GM23338 (cell line): ENCODE results near the gene AIG1. TPM values are rescaled to one million over a fixed set of nuclear protein-coding genes. Genes with fewer than 3 reads are reported as not detected.

Source experiments
- ATAC-seq: fragments of 200-7000 bp; cut with Tn5 transposase; 3 replicates; pipeline ENCODE4 v1.9.1; 2020
- DNase-seq: peaks from one replicate; pipeline ENCODE4 v3.0.0-alpha.2; 2015; ENCODE audit warnings: low spot score
- H2AFZ ChIP-seq: fragments of 200-600 bp; sonication (generic); 2 replicates; pipeline ENCODE4 v1.8.0; 2016; ENCODE audit warnings: antibody characterized with exemption, mild to moderate bottlenecking, moderate library complexity
- H3F3A ChIP-seq: fragments of 200-600 bp; sonication (generic); replicated peaks from 2 replicates; pipeline ENCODE4 v1.8.0; 2017; ENCODE audit warnings: antibody characterized with exemption, mixed run types, low read depth
- H3K27ac ChIP-seq: fragments of 200-600 bp; sonication (generic); 2 replicates; pipeline ENCODE4 v1.6.1; 2016; ENCODE audit warnings: low read depth
- H3K27me3 ChIP-seq: fragments of 200-600 bp; sonication (generic); 2 replicates; pipeline ENCODE4 v1.8.0; 2016; ENCODE audit warnings: mild to moderate bottlenecking, mixed run types, moderate library complexity; ENCODE audit not compliant: insufficient read depth
- H3K36me3 ChIP-seq: fragments of 200-600 bp; sonication (generic); 2 replicates; pipeline ENCODE4 v1.8.0; 2016; ENCODE audit warnings: mild to moderate bottlenecking; ENCODE audit not compliant: insufficient read depth
- H3K4me1 ChIP-seq: fragments of 200-600 bp; sonication (generic); 2 replicates; pipeline ENCODE4 v1.8.0; 2016; ENCODE audit warnings: mild to moderate bottlenecking, moderate library complexity; ENCODE audit not compliant: insufficient read depth
- H3K4me2 ChIP-seq: fragments of 200-600 bp; sonication (generic); 2 replicates; pipeline ENCODE4 v1.7.1; 2017; ENCODE audit warnings: mixed run types
- H3K4me3 ChIP-seq: fragments of 200-600 bp; sonication (generic); 2 replicates; pipeline ENCODE4 v1.6.1; 2016; ENCODE audit warnings: mixed run types
- H3K79me2 ChIP-seq: fragments of 200-600 bp; sonication (generic); replicated peaks from 2 replicates; pipeline ENCODE4 v1.8.0; 2017; ENCODE audit warnings: mild to moderate bottlenecking; ENCODE audit not compliant: insufficient read depth
- H3K9me2 ChIP-seq: fragments of 200-600 bp; sonication (generic); 2 replicates; pipeline ENCODE4 v1.8.0; 2017; ENCODE audit not compliant: insufficient read depth
- H4K20me1 ChIP-seq: fragments of 200-600 bp; sonication (generic); replicated peaks from 2 replicates; pipeline ENCODE4 v1.8.0; 2017; ENCODE audit warnings: mild to moderate bottlenecking; ENCODE audit not compliant: insufficient read depth
- H3K27ac Mint-ChIP-seq: 2 replicates; pipeline ENCODE4 v1.8.0; 2020; ENCODE audit warnings: inconsistent platforms, mild to moderate bottlenecking, moderate library complexity, mixed read lengths
- H3K27me3 Mint-ChIP-seq: 3 replicates; pipeline ENCODE4 v1.8.0; 2022; ENCODE audit warnings: low read depth, mild to moderate bottlenecking, moderate library complexity, mixed read lengths, inconsistent platforms; ENCODE audit not compliant: insufficient read depth, poor library complexity
- H3K36me3 Mint-ChIP-seq: 3 replicates; pipeline ENCODE4 v1.8.0; 2021; ENCODE audit warnings: low read depth, mild to moderate bottlenecking, inconsistent platforms, moderate library complexity, mixed read lengths
- H3K4me1 Mint-ChIP-seq: 3 replicates; pipeline ENCODE4 v1.8.0; 2020; ENCODE audit warnings: mild to moderate bottlenecking, inconsistent platforms, mixed read lengths
- H3K4me3 Mint-ChIP-seq: 3 replicates; pipeline ENCODE4 v1.8.0; 2021; ENCODE audit warnings: moderate library complexity, mild to moderate bottlenecking, inconsistent platforms, mixed read lengths
- H3K9me3 Mint-ChIP-seq: 3 replicates; pipeline ENCODE4 v1.8.0; 2020; ENCODE audit warnings: moderate library complexity, mild to moderate bottlenecking, inconsistent platforms, mixed read lengths
- CREB1 ChIP-seq: fragments of 250-450 bp; sonication (Bioruptor Pico); IDR thresholded peaks from 2 replicates; pipeline ENCODE4 v1.5.0; 2020; ENCODE audit warnings: low read depth, mild to moderate bottlenecking, moderate library complexity
- CTCF ChIP-seq, 2 experiments: fragments of 200-600 bp in 1 of 2; sonication (generic) in 1 of 2; conservative IDR thresholded peaks; 2 replicates each; pipeline versions ENCODE4 v1.5.1 to v1.6.1; 2016 to 2017; ENCODE audit warnings: antibody characterized with exemption in 2 of 2, low read depth in 2 of 2, mild to moderate bottlenecking in 2 of 2, moderate library complexity in 1 of 2
- ETS1 ChIP-seq: IDR thresholded peaks from 2 replicates; pipeline ENCODE4 v1.6.1; 2016; ENCODE audit warnings: antibody characterized with exemption
- EZH2 ChIP-seq: fragments of 200-600 bp; sonication (generic); IDR thresholded peaks from one replicate; pipeline ENCODE4 v1.8.0; 2017; ENCODE audit warnings: antibody characterized with exemption, mild to moderate bottlenecking, low read depth; ENCODE audit not compliant: unreplicated experiment
- EZH2phosphoT487 ChIP-seq: fragments of 200-600 bp; sonication (generic); IDR thresholded peaks from one replicate; pipeline ENCODE4 v1.8.1; 2018; ENCODE audit warnings: antibody characterized with exemption; ENCODE audit not compliant: unreplicated experiment
- JUNB ChIP-seq: IDR thresholded peaks from one replicate; pipeline ENCODE4 v1.6.1; 2016; ENCODE audit warnings: antibody characterized with exemption; ENCODE audit not compliant: unreplicated experiment
- NANOG ChIP-seq: IDR thresholded peaks from 2 replicates; pipeline ENCODE4 v1.6.1; 2016; ENCODE audit warnings: antibody characterized with exemption, borderline replicate concordance
- REST ChIP-seq: IDR thresholded peaks from one replicate; pipeline ENCODE4 v1.6.1; 2018; ENCODE audit warnings: antibody characterized with exemption; ENCODE audit not compliant: unreplicated experiment
- STAT1 ChIP-seq: IDR thresholded peaks from one replicate; pipeline ENCODE4 v1.6.1; 2016; ENCODE audit warnings: antibody characterized with exemption; ENCODE audit not compliant: unreplicated experiment
- ZNF114 ChIP-seq: fragments of 250-450 bp; sonication (Bioruptor Pico); IDR thresholded peaks from 2 replicates; pipeline ENCODE4 v1.5.0; 2020; ENCODE audit warnings: mild to moderate bottlenecking, moderate library complexity
- ZNF462 ChIP-seq: fragments of 250-450 bp; sonication (Bioruptor Pico); IDR thresholded peaks from 2 replicates; pipeline ENCODE4 v1.5.0; 2020; ENCODE audit warnings: mild to moderate bottlenecking, moderate library complexity
- polyA plus RNA-seq: library from polyadenylated mRNA; unstranded; fragments of >200 nt; fragmentation: Nextera tagmentation; extraction: Ambion mirVana; gene quantifications from 2 replicates; pipeline ENCODE4 v1.2.1, GENCODE V29; 2016
- total RNA-seq: library from RNA; depleted of rRNA; stranded (reverse); fragments of >200 nt; shearing (Covaris generic); gene quantifications from 2 replicates; pipeline ENCODE4 v1.2.3, GENCODE V29; 2014

The AIG1 gene
- total and polyA plus RNA-seq, 2 experiments from 2014 or later: 65.2 to 88.4 TPM

- no peak for DNase-seq
- peaks cover 37% of the 10 kb centered on the region for H3K36me3 Mint-ChIP-seq
- no peak overlapping the region for H3K4me3 ChIP-seq
- no peak for ATAC-seq
- no peaks in the 10 kb centered on the region; the same call in 1 of the 2 replicates for H4K20me1 ChIP-seq
- TF ChIP-seq ZNF114 (CRISPR knock-in tag) (no peak), CTCF (conservative IDR thresholded peaks at IDR 0.05; ENCODE audit: low read depth in 2 of 2) (no peak), REST (no peak), ETS1 (no peak), ZNF462 (no peak), EZH2 (no peak), NANOG (no peak), JUNB (no peak), EZH2phosphoT487 (no peak), STAT1 (no peak), CREB1 (CRISPR knock-in tag) (no peak)
- no peak overlapping the region for H2AFZ ChIP-seq
- H3K27me3 ChIP-seq: no peaks in the 10 kb centered on the region
- no peak overlapping the region for H3K4me2 ChIP-seq
- no peaks in the 10 kb centered on the region for H3K27me3 Mint-ChIP-seq
- no peak overlapping the region for H3K4me3 Mint-ChIP-seq
- peaks cover 4% of the 10 kb centered on the region; the same call in 2 of the 3 replicates for H3K4me1 Mint-ChIP-seq
- H3K9me2 ChIP-seq: 0 out of 2 replicates have a peak, but pooled peaks cover 7% of the 10 kb centered on the region
- peaks cover 21% of the 10 kb centered on the region for H3K9me3 Mint-ChIP-seq
- no peaks in the 10 kb centered on the region for H3K4me1 ChIP-seq
- no peak overlapping the region for H3K27ac Mint-ChIP-seq
- peaks cover 21% of the 10 kb centered on the region for H3K36me3 ChIP-seq
- no peaks in the 10 kb centered on the region for H3F3A ChIP-seq
- no peaks in the 10 kb centered on the region for H3K79me2 ChIP-seq
- H3K27ac ChIP-seq: no peak overlapping the region
These were observed 62.4 kb downstream of the AIG1 start for GRCh38 chr6:143123081-143123480.
